H9 (cell line): ENCODE results near the gene CYSLTR1. TPM values are rescaled to one million over a fixed set of nuclear protein-coding genes. Genes with fewer than 3 reads are reported as not detected.

Experiments used
- DNase-seq: peaks from one replicate; pipeline ENCODE4 v3.0.0-alpha.2; 2017
- H2AFZ ChIP-seq: one replicate; pipeline ENCODE4 v1.6.1; 2013; ENCODE audit warnings: mild to moderate bottlenecking, low read length, control low read depth, moderate library complexity
- H2AK5ac ChIP-seq: 2 replicates; pipeline ENCODE4 v1.6.1; 2013; ENCODE audit warnings: low read length, control low read depth, mixed read lengths; ENCODE audit not compliant: insufficient read length
- H2BK120ac ChIP-seq: one replicate; pipeline ENCODE4 v1.6.1; 2013; ENCODE audit warnings: low read depth, mild to moderate bottlenecking, low read length, control low read depth, inconsistent platforms; ENCODE audit not compliant: poor library complexity, severe bottlenecking
- H2BK12ac ChIP-seq: 2 replicates; pipeline ENCODE4 v1.6.1; 2013; ENCODE audit warnings: low read length, control low read depth, mixed read lengths, low read depth; ENCODE audit not compliant: insufficient read length
- H2BK15ac ChIP-seq: 2 replicates; pipeline ENCODE4 v1.6.1; 2013; ENCODE audit warnings: low read depth, low read length, control low read depth
- H2BK20ac ChIP-seq: one replicate; pipeline ENCODE4 v1.6.1; 2013; ENCODE audit warnings: low read depth, mild to moderate bottlenecking, low read length, control low read depth, inconsistent platforms; ENCODE audit not compliant: poor library complexity, severe bottlenecking
- H2BK5ac ChIP-seq: 2 replicates; pipeline ENCODE4 v1.6.1; 2013; ENCODE audit warnings: low read length, control low read depth, mixed read lengths; ENCODE audit not compliant: insufficient read length
- H3K14ac ChIP-seq: 2 replicates; pipeline ENCODE4 v1.6.1; 2013; ENCODE audit warnings: low read length, control low read depth; ENCODE audit not compliant: insufficient read depth
- H3K18ac ChIP-seq: 2 replicates; pipeline ENCODE4 v1.6.1; 2013; ENCODE audit warnings: low read depth, mild to moderate bottlenecking, mixed read lengths, low read length, control low read depth; ENCODE audit not compliant: insufficient read length
- H3K23ac ChIP-seq: 2 replicates; pipeline ENCODE4 v1.6.1; 2013; ENCODE audit warnings: low read length, control low read depth, mixed read lengths, low read depth; ENCODE audit not compliant: insufficient read length
- H3K23me2 ChIP-seq: 2 replicates; pipeline ENCODE4 v1.6.1; 2013; ENCODE audit warnings: low read depth, mild to moderate bottlenecking, mixed read lengths, low read length, control low read depth; ENCODE audit not compliant: insufficient read length, poor library complexity, severe bottlenecking
- H3K27ac ChIP-seq: 2 replicates; pipeline ENCODE4 v1.5.1; 2013; ENCODE audit warnings: low read length, control low read depth, mixed read lengths, low read depth; ENCODE audit not compliant: insufficient read length
- H3K27me3 ChIP-seq: 2 replicates; pipeline ENCODE4 v1.6.1; 2013; ENCODE audit warnings: low read length, control low read depth, inconsistent platforms; ENCODE audit not compliant: insufficient read depth
- H3K4ac ChIP-seq: 2 replicates; pipeline ENCODE4 v1.6.1; 2013; ENCODE audit warnings: low read depth, mild to moderate bottlenecking, control low read depth, inconsistent platforms, low read length, moderate library complexity
- H3K4me1 ChIP-seq: 2 replicates; pipeline ENCODE4 v1.6.1; 2013; ENCODE audit warnings: low read length, control low read depth, inconsistent platforms; ENCODE audit not compliant: insufficient read depth
- H3K4me2 ChIP-seq: 2 replicates; pipeline ENCODE4 v1.6.1; 2013; ENCODE audit warnings: low read length, control low read depth, mixed read lengths; ENCODE audit not compliant: insufficient read length, insufficient read depth
- H3K56ac ChIP-seq: 2 replicates; pipeline ENCODE4 v1.6.1; 2013; ENCODE audit warnings: low read depth, mild to moderate bottlenecking, mixed read lengths, low read length, control low read depth; ENCODE audit not compliant: insufficient read length
- H3K79me1 ChIP-seq: 2 replicates; pipeline ENCODE4 v1.6.1; 2013; ENCODE audit warnings: low read depth, mild to moderate bottlenecking, moderate library complexity, low read length, control low read depth, inconsistent platforms; ENCODE audit not compliant: insufficient read depth, poor library complexity, severe bottlenecking
- H3K79me2 ChIP-seq: 2 replicates; pipeline ENCODE4 v1.6.1; 2013; ENCODE audit warnings: low read length, control low read depth, inconsistent platforms; ENCODE audit not compliant: insufficient read depth
- H3K9ac ChIP-seq: 2 replicates; pipeline ENCODE4 v1.6.1; 2013; ENCODE audit warnings: low read length, control low read depth, mixed read lengths; ENCODE audit not compliant: insufficient read length; ENCODE audit errors: extremely low read depth
- H3K9me3 ChIP-seq: one replicate; pipeline ENCODE4 v1.6.1; 2013; ENCODE audit warnings: low read depth, low read length, inconsistent platforms; ENCODE audit not compliant: control insufficient read depth
- H3T11ph ChIP-seq: one replicate; pipeline ENCODE4 v1.6.1; 2013; ENCODE audit warnings: mild to moderate bottlenecking, low read length, control low read depth, inconsistent platforms
- H4K20me1 ChIP-seq: one replicate; pipeline ENCODE4 v1.6.1; 2013; ENCODE audit not compliant: control insufficient read depth, insufficient read length, insufficient read depth
- H4K5ac ChIP-seq: 2 replicates; pipeline ENCODE4 v1.6.1; 2013; ENCODE audit warnings: low read depth, mild to moderate bottlenecking, mixed read lengths, low read length, control low read depth; ENCODE audit not compliant: insufficient read length
- H4K8ac ChIP-seq: replicated peaks from 2 replicates; pipeline ENCODE4 v1.6.1; 2013; ENCODE audit warnings: low read length, control low read depth, mixed read lengths, low read depth; ENCODE audit not compliant: insufficient read length
- H4K91ac ChIP-seq: 2 replicates; pipeline ENCODE4 v1.6.1; 2013; ENCODE audit warnings: low read depth, mild to moderate bottlenecking, moderate library complexity, mixed read lengths, low read length, control low read depth; ENCODE audit not compliant: insufficient read length
- H3K27ac Mint-ChIP-seq, 3 experiments: 2 replicates in 2 of 3; 3 replicates in 1 of 3; pipeline ENCODE4 v1.8.0; 2020 to 2021; ENCODE audit warnings: mixed read lengths in 3 of 3, mild to moderate bottlenecking in 1 of 3, moderate library complexity in 1 of 3
- H3K27me3 Mint-ChIP-seq: 2 replicates; pipeline ENCODE4 v1.8.0; 2021; ENCODE audit warnings: low read depth, mild to moderate bottlenecking, moderate library complexity, mixed read lengths
- H3K36me3 Mint-ChIP-seq, 3 experiments: 2 replicates in 2 of 3; 3 replicates in 1 of 3; pipeline ENCODE4 v1.8.0; 2020 to 2021; ENCODE audit warnings: low read depth in 3 of 3, mixed read lengths in 3 of 3; ENCODE audit not compliant: insufficient read depth in 1 of 3
- H3K4me1 Mint-ChIP-seq, 2 experiments: 2 replicates each; pipeline ENCODE4 v1.8.0; 2020; ENCODE audit warnings: mixed read lengths in 2 of 2
- H3K4me3 Mint-ChIP-seq, 2 experiments: 2 replicates in 1 of 2; 3 replicates in 1 of 2; pipeline ENCODE4 v1.8.0; 2020 to 2021; ENCODE audit warnings: mild to moderate bottlenecking in 2 of 2, mixed read lengths in 2 of 2, moderate library complexity in 1 of 2
- H3K9me3 Mint-ChIP-seq, 2 experiments: 2 replicates in 1 of 2; 3 replicates in 1 of 2; pipeline ENCODE4 v1.8.0; 2020; ENCODE audit warnings: mild to moderate bottlenecking in 2 of 2, mixed read lengths in 2 of 2, moderate library complexity in 1 of 2
- CTCF ChIP-seq: fragments of 200-600 bp; sonication (generic); conservative IDR thresholded peaks from 3 replicates; pipeline ENCODE4 v1.8.0; 2021; ENCODE audit warnings: antibody characterized with exemption, mild to moderate bottlenecking
- WGBS: extraction: QIAGEN DNeasy Blood & Tissue Kit; methylation state at CpG from one replicate; pipeline ENCODE4 v1.1.7; 2013; ENCODE audit warnings: missing lambda C conversion rate, low lambda C conversion rate, mixed read lengths; ENCODE audit not compliant: insufficient read length; ENCODE audit errors: extremely low coverage; 5-methylcytosine and 5-hydroxymethylcytosine counted together
- total RNA-seq: library from RNA; stranded (reverse); gene quantifications from 2 replicates; pipeline ENCODE4 v1.2.1, GENCODE V29; 2021

The CYSLTR1 gene
- total RNA-seq, 1 experiment from 2014 or later, result not detected

GRCh38 chrX:78357342-78358055, 30.1 kb upstream of the CYSLTR1 start:
- Mint-ChIP-seq H3K36me3 (peaks cover 0 to 4% (median 0%) of the 10 kb centered on the region in 3 experiments; a peak in 2 of 7 replicates), H3K4me3 (no peak overlapping the region), H3K27ac (no peak overlapping the region), H3K27me3 (no peaks in the 10 kb centered on the region), H3K9me3 (peaks cover 72 to 74% of the 10 kb centered on the region in 2 experiments), H3K4me1 (no peaks in the 10 kb centered on the region)
- Histone ChIP-seq H2AK5ac (no peak overlapping the region), H2BK5ac (no peak overlapping the region), H3K14ac (no peak overlapping the region), H3K79me1 (no peaks in the 10 kb centered on the region), H3K27me3 (no peaks in the 10 kb centered on the region), H4K5ac (no peak overlapping the region), H3K9ac (no peak overlapping the region), H3K4ac (no peak overlapping the region), H3K4me1 (no peaks in the 10 kb centered on the region), H3K27ac (no peak overlapping the region), H2BK120ac (no peak overlapping the region), H3K18ac (no peak overlapping the region), H3K9me3 (peaks cover 24% of the 10 kb centered on the region), H4K91ac (no peak overlapping the region), H3K23me2 (no peaks in the 10 kb centered on the region), H2BK20ac (no peak overlapping the region), H3K4me2 (no peak overlapping the region), H2BK15ac (no peak overlapping the region), H2AFZ (no peak overlapping the region), H3K79me2 (no peaks in the 10 kb centered on the region), H4K20me1 (no peaks in the 10 kb centered on the region), H3T11ph (no peak overlapping the region), H3K56ac (no peak overlapping the region), H3K23ac (no peak overlapping the region), H2BK12ac (no peak overlapping the region), H4K8ac (no peak overlapping the region)
- WGBS, result no CpG with 5 or more reads among the region's 4 CpGs
- TF ChIP-seq CTCF, result no peak
- DNase-seq, result no peak
